SU-DHL-6 (cell line): ENCODE results near the gene SIX3.

Source experiments
- H2AFZ ChIP-seq: fragments of 200-600 bp; sonication (generic); 2 replicates; pipeline ENCODE4 v1.6.1; 2014; ENCODE audit warnings: low read depth, mild to moderate bottlenecking, moderate library complexity, mixed read lengths, antibody characterized with exemption, low read length; ENCODE audit not compliant: severe bottlenecking
- H3F3A ChIP-seq: fragments of 200-600 bp; shearing (Covaris generic); 2 replicates; pipeline ENCODE4 v1.6.0; 2016; ENCODE audit warnings: antibody characterized with exemption, mild to moderate bottlenecking; ENCODE audit not compliant: insufficient read depth
- H3K27ac ChIP-seq: fragments of 200-600 bp; sonication (generic); 2 replicates; pipeline ENCODE4 v1.5.1; 2016; ENCODE audit warnings: low read depth, mild to moderate bottlenecking, low read length, moderate library complexity, mixed read lengths
- H3K27me3 ChIP-seq: fragments of 200-600 bp; sonication (generic), shearing (Covaris generic); 2 replicates; pipeline ENCODE4 v1.6.0; 2014; ENCODE audit warnings: mild to moderate bottlenecking, low read length
- H3K36me3 ChIP-seq: fragments of 200-600 bp; sonication (generic); 2 replicates; pipeline ENCODE4 v1.6.1; 2014; ENCODE audit warnings: mild to moderate bottlenecking, low read length, mixed read lengths
- H3K4me2 ChIP-seq: fragments of 300-600, 200-600 bp; shearing (Covaris generic), sonication (generic); 2 replicates; pipeline ENCODE4 v1.6.0; 2014; ENCODE audit warnings: low read length, low read depth, mild to moderate bottlenecking; ENCODE audit not compliant: poor library complexity, severe bottlenecking
- H3K4me3 ChIP-seq: fragments of 200-600 bp; sonication (generic); 2 replicates; pipeline ENCODE4 v1.5.1; 2014; ENCODE audit warnings: antibody characterized with exemption, low read length, mild to moderate bottlenecking, mixed read lengths; ENCODE audit not compliant: insufficient read depth, poor library complexity, severe bottlenecking
- H3K79me2 ChIP-seq: fragments of 200-600 bp; sonication (generic); 2 replicates; pipeline ENCODE4 v1.6.1; 2014; ENCODE audit warnings: mild to moderate bottlenecking, low read length, moderate library complexity; ENCODE audit not compliant: insufficient read depth
- H3K9ac ChIP-seq: fragments of 200-600 bp; sonication (generic); 2 replicates; pipeline ENCODE4 v1.7.0; 2014; ENCODE audit warnings: mild to moderate bottlenecking, low read length
- H3K9me2 ChIP-seq: fragments of 200-600 bp; sonication (generic); replicated peaks from 2 replicates; pipeline ENCODE4 v1.6.1; 2014; ENCODE audit warnings: low read length; ENCODE audit not compliant: insufficient read depth
- H3K9me3 ChIP-seq: fragments of 200-600 bp; sonication (generic); 2 replicates; pipeline ENCODE4 v1.6.1; 2014; ENCODE audit warnings: low read length, mixed read lengths; ENCODE audit not compliant: insufficient read depth
- H4K20me1 ChIP-seq: fragments of 200-600 bp; sonication (generic); 2 replicates; pipeline ENCODE4 v1.6.1; 2014; ENCODE audit warnings: low read depth, mild to moderate bottlenecking, antibody characterized with exemption, low read length, moderate library complexity, mixed read lengths
- EZH2phosphoT487 ChIP-seq: fragments of 200-600 bp; sonication (generic), shearing (Covaris generic); conservative IDR thresholded peaks from 2 replicates; pipeline ENCODE4 v1.6.1; 2018; ENCODE audit warnings: mild to moderate bottlenecking, antibody characterized with exemption, low read length, moderate library complexity, mixed read lengths
- TF ChIP-seq, protein P1 (sequence below): fragments of 200-600 bp; sonication (generic); IDR thresholded peaks from one replicate; pipeline ENCODE4 v1.5.1; 2017; ENCODE audit warnings: antibody characterized with exemption, mild to moderate bottlenecking, low read length, moderate library complexity; ENCODE audit not compliant: insufficient read depth, poor library complexity, severe bottlenecking

SIX3 gene

GRCh38 chr2:44941551-44942234 is at the start of gene SIX3:
SIX3 (plus strand) TSS chr2:44941702; CDS start chr2:44942105, 403 bp downstream.
- H2AFZ ChIP-seq, result no peak within 1 kb of the TSS
- H3K4me2 ChIP-seq, result no peak within 1 kb of the TSS
- H3K9me2 ChIP-seq, result no peaks in the 10 kb centered on the region
- H3K9ac ChIP-seq, result no peak within 1 kb of the TSS
- H4K20me1 ChIP-seq, result no peaks in the 10 kb centered on the region
- H3K4me3 ChIP-seq, result no peak within 1 kb of the TSS
- H3K36me3 ChIP-seq, result no peaks in the 10 kb centered on the region
- no peaks in the 10 kb centered on the region for H3K79me2 ChIP-seq
- H3K27me3 ChIP-seq, result no peaks in the 10 kb centered on the region
- H3F3A ChIP-seq, result no peaks in the 10 kb centered on the region
- no peak within 1 kb of the TSS for H3K27ac ChIP-seq
- no peak for TF ChIP-seq EZH2phosphoT487
- TF ChIP-seq, protein P1, sequence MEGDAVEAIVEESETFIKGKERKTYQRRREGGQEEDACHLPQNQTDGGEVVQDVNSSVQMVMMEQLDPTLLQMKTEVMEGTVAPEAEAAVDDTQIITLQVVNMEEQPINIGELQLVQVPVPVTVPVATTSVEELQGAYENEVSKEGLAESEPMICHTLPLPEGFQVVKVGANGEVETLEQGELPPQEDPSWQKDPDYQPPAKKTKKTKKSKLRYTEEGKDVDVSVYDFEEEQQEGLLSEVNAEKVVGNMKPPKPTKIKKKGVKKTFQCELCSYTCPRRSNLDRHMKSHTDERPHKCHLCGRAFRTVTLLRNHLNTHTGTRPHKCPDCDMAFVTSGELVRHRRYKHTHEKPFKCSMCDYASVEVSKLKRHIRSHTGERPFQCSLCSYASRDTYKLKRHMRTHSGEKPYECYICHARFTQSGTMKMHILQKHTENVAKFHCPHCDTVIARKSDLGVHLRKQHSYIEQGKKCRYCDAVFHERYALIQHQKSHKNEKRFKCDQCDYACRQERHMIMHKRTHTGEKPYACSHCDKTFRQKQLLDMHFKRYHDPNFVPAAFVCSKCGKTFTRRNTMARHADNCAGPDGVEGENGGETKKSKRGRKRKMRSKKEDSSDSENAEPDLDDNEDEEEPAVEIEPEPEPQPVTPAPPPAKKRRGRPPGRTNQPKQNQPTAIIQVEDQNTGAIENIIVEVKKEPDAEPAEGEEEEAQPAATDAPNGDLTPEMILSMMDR, result no peak
- no peaks in the 10 kb centered on the region for H3K9me3 ChIP-seq

DNA sequence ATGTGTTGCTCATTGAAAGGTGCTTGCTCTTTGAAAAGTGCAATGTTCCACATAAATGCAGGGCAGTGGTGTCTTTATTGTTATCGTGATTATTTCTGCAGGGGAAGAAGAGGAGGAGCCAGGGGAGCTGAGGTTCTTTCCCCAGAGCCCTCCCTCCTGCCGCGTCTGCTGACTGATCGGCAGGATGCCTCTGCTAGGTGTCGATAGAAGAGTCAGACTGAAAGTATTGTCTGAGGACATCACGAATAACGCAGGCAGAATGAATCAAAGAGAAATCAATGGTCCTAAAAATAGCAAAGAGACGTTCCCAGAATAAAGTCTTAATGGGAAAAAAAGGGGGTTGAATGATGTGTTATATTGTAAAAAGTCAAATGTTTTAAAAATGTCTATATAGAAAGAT is 47.4 kb upstream of the SIX3 start:
- no peak overlapping the region for H3K4me2 ChIP-seq
- no peaks in the 10 kb centered on the region for H4K20me1 ChIP-seq
- no peaks in the 10 kb centered on the region for H3K79me2 ChIP-seq
- no peak overlapping the region for H3K4me3 ChIP-seq
- H3K36me3 ChIP-seq, result no peaks in the 10 kb centered on the region
- no peaks in the 10 kb centered on the region for H3K27me3 ChIP-seq
- no peak for TF ChIP-seq EZH2phosphoT487
- TF ChIP-seq, protein P1, result no peak
- H3K9me3 ChIP-seq, result no peaks in the 10 kb centered on the region; the same call in 1 of the 2 replicates
- H3K27ac ChIP-seq, result no peak overlapping the region
- H2AFZ ChIP-seq, result no peak overlapping the region
- no peaks in the 10 kb centered on the region for H3K9me2 ChIP-seq
- H3K9ac ChIP-seq, result no peak overlapping the region
- H3F3A ChIP-seq, result no peaks in the 10 kb centered on the region

GRCh38 chr2:44895061-44895460 is 46.4 kb upstream of the SIX3 start:
- H4K20me1 ChIP-seq, result no peaks in the 10 kb centered on the region
- no peaks in the 10 kb centered on the region for H3K79me2 ChIP-seq
- H3K9me3 ChIP-seq, result no peaks in the 10 kb centered on the region; the same call in 1 of the 2 replicates
- TF ChIP-seq, protein P1, result no peak
- no peak for TF ChIP-seq EZH2phosphoT487
- H3K9ac ChIP-seq, result no peak overlapping the region
- H3K36me3 ChIP-seq, result no peaks in the 10 kb centered on the region
- H3K9me2 ChIP-seq, result no peaks in the 10 kb centered on the region
- no peak overlapping the region for H3K4me3 ChIP-seq
- H3K27ac ChIP-seq, result no peak overlapping the region
- no peak overlapping the region for H2AFZ ChIP-seq
- no peaks in the 10 kb centered on the region for H3K27me3 ChIP-seq
- H3F3A ChIP-seq, result no peaks in the 10 kb centered on the region
- no peak overlapping the region for H3K4me2 ChIP-seq
